ENCODE measurements around the gene DIP2C.
"Not testable (repeated sequence)": the region's sequence is repeated elsewhere in the genome, so short reads cannot be mapped to it uniquely, and the experiment has no call there.

Gene DIP2C

DNA sequence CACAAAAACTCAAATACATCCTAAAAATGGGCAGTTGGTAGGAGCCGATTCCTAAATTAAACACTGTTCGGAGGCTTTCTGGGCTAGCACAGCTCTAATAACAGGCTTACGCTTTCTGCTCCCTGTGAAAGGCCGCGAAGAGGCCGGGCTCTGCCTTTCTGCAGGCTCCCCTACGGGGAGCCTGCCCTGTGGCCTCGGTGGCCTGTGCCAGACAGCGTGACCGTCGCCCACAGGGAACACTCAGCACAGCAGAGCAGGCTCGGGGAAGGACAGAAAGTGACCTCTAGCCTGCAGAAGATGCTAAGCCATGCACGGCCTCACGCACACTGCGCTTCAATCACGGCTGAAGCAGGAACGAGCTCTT, 64.2 kb downstream of the DIP2C start:
- DNase-seq: no peak

DNA sequence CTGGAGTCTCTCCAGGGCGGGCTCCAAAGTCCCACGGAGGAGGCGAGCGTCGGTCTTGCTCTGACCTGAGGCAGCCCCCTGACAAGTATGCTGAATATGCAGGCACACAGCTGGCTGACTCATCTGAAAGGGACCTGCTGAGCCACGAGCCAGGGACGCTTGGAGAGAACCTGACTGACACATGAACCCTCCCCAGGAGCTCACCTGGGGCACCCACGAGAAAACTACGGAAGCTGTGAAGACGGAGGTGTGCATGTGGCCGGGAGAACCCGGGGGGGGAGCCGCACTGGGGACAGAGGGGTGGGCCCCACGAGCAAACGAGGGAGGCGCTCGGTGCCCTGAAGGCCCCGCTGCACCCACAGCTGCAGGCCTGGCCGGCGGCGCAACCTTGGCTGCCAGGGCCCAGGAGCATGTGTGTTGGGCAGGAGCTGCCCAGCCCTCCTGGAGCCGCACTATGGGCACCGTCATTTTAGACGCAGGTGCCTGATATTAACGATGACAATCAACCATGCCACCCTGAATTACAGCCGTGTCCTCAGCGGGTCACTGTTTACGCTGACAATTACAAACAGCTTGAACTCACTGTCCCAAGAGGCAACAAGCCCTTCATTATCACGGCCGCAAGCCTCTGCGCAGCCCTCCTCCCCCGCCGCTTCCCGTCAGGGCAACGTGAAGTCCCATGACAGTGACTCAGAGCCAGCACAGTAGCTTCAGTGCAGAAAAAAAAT, 64.7 kb downstream of the DIP2C start:
- peak in 1 of 2 experiments; percentile 25 for DNase-seq

DNA sequence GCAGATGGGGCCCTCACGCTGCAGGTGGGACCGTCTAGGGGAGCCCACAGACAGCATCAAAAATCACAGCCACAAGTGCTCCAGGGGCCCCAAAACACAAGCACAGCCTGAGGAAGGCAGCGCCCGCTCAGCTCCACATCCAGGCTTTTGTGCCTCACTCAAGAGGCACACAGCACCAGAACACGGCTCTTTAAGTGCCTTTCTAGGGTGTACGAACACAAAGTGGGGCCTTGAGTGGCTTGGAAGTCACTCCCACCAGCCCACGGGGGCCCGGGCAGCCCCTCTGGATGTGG, 65.2 kb downstream of the DIP2C start:
- no peak for DNase-seq

DNA sequence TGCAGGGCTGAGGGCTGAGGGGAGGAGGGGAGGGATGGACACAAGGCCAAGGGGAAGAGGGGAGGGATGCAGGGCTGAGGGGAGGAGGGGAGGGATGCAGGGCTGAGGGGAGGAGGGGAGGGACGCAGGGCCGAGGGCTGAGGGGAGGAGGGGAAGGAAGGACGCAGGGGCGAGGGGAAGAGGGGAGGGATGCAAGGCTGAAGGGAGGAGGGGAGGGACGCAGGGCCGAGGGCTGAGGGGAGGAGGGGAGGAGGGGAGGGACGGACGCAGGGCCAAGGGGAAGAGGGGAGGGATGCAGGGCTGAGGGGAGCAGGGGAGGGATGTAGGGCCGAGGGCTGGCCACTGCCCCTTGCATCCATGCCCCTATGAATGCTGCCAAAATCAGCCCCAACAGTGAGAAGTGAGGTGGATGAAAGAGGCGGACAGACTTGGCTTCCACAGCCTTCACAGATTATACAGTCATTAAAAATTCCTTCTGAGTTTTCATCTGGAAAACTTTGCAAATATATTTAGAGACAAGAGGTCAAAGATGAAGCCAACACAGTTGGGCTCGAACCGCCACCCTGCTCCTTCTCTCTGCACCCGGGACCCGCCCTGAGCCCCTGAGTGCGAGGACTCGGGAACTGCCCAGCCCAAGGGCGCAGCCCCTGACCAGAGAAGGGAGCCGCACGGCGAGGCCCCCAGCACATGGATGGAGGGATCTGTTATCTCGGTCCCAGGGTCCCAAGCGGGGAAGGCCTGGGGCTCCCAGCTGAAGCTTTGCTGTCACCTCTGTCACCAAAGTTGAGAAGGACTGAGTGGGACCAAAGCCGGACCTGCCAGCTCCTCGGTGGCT, 65.8 kb downstream of the DIP2C start:
- no peak for DNase-seq

DNA sequence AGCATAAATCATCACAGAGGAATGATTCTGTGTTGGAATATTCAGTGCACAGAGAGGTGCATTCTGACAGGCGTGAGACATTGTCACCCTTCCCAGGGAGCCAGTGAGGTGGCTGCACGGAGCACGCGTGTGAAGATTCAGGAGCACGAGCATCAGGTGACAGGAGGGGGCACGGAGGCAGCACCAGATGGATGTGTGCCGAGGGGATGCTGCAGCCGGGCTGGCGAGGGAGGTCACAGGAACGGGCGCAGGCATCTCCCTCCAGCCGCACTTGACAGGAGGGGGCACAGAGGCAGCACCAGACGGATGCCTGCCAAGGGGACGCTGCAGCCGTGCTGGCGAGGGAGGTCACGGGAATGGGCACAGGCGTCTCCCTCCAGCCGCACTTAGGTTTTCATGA, 66.5 kb downstream of the DIP2C start:
- DNase-seq: no peak

DNA sequence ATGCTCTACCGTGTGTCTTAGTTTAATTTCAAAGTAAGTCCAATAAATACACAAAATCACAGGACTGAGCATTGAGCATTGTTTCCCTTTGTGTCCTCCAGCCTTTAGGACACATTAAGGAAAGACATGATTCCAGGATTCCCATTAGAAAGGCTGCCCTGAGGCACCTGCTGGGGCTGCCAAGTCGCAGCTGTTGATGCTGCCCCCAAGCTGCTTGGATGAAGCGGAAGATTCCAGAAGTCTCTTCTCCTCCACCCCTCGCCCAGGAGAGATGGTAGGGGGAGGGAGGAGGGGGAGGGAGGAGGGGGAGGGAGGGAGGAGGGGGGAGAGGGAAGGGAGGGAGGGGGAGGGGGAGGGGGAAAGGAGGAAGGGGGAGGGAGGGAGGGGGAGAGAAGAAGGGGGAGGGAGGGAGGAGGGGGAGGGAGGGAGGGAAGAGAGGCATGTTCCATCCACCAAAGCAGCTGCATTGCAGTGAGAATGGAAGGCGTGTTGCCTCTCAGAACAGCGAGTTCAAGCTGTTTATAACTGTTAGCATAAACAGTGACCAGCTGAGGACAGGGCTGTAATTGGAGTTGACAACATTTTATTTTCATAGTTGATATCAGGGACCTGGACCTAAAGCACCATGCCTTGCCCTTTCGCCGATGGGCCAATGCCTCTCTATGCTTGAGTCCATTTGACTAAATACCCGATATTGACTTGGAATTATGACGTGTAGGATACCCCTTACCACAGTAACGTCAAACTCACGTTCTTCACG, 67.3 kb downstream of the DIP2C start:
- no peak for DNase-seq

DNA sequence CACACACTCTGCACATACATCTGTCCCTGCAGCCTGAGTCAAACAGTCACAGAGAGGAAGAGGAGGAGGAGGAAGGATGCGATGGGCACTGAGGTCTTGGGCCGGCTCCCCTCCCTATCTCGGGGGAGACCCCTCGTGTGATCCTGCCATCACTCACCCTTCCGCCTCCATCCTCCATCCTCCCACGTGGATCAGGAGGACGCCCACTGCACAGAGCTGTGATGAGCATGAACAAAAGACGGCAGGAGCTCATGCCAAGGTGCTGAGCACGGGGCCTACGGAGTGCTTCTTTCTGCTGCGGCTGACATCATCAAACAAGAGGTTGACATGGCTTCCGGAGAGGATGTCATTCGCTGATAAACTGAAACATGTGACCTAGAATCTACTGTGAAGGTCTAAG, 68.0 kb downstream of the DIP2C start:
- DNase-seq: no peak

DNA sequence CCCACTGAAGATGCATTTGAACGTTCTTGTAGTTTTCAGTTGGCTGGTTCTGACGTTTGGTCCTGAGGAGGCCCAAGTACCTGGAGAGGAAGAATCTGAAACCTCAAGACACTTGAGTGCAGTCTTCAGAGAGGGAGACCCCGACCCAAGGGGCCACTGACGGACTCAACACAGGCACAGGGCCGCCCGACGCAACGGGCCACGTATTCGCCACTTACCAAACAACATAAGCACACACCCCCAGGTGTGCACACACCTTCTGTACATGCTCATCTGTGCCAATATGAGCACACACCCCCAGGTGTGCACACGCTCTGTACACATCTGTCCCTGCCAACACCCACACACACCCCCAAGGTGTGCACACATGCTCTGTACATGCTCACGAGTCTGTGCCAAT, 68.5 kb downstream of the DIP2C start:
- no peak for DNase-seq

DNA sequence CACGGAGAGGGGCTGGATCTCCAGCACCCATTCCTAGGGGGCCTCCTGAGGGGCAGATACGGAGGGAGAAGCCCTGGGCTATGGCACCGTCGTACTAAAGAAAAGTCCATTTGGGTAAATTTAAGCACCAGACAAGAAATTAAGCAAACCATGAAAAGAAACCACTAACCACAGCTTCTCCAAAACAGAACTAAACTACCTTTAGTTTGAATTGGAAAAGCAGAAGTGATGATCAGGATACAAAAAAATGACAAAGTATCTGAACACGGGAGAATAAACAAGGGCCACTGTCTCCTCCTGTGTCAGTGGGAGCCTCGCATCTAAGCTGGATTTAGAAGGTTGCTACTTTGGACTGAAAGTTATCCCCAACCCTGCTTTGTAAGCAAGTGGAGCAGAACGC, 69.1 kb downstream of the DIP2C start:
- no peak for DNase-seq

DNA sequence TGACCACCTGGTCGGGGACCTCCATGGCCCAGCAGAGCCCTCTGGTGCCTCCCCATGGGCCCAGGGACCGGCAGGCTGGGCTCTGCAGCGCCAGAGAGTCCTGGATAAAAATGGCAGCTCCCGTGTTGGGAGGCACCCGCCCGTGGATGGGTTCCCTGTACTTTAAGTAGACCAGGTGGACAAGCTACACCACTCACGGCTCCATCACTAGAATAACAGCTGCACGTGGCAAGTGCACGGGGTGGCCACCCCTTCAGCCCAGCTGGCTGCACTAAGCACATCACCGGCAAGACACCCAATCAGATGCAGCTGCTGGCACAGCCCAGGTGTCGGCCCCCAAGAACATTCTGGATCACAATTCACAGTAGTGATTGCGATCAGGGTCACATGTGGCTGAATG, 69.8 kb downstream of the DIP2C start:
- DNase-seq: no peak

DNA sequence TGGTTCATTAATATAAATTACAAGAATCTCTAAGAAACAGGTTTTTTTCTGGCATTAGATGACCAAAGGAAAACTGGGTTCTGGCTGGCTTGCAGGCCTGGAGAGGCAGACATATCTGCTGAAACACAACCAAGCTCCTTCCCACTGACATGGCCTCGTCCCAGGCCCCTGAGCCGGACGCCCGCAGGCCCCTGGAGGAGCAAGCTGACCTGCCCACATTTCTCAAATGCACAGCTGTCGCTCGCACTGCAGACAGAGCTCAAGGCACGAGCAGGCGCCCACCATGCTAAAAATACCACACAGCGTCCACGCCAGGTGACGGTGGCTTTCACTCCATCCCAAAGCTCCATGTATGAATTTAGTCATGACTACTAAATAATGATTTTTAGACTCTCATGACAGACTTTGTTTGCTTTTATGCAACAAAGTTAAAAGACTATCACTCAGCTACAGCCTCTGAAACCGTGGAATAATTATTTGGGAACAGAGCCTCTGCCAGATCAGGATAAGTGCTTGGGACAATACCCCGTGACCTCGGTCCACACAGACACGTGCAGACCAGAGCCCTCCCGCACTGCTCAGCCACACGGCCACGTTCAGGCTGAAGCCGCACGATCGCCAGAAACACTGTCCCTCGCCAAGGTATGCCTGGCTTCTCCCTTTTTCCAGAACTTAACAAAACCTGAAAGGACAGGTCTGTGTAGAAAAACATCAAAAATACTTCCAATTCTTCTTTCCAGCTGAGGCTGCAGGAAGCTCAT, 71.1 kb downstream of the DIP2C start:
- no peak for DNase-seq

DNA sequence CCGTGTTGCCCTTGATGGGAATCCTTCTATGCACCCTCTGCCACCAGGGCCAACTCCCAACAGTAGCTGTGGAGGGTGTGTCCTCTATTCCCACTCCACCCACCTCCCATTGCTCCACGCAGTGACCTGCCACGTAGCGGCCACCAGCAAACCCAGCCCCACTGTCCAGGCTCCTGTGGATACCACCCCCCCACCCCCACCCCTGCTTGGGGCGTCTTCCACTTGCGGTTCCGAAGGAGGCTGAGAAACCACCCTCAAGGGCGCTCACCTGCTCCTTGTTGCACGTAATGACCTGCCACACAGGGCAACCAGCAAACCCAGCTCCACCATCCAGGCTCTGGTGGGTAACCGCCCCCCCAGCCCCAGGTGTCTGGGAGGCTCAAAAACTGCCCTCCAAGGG, 72.0 kb downstream of the DIP2C start:
- no peak for DNase-seq

DNA sequence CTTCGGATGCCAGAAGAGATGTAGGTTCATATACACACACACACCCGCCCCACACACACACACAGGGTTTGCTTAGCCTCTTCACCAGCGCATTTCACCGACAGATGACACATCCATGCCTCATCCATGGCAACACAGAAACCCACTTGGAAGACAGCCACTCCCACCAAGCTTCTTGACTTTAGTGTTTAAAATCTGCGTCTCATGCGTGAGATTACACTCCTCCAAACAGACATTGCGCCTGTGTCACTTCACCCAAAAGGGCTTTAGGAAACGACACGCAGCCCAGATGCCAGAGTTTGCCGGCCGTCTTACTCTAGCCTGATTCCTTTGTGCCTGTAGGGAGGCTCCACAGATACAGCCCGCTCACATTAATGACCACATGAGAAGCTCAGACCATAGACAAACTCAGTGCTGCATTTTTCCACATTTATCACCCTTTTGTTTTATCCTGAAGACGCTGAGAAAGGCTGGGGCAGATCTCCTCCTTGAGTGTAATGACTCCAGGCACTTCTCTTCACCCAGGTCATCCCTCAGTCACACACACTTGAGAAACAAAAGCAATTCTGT, 73.8 kb downstream of the DIP2C start:
- no peak for DNase-seq

DNA sequence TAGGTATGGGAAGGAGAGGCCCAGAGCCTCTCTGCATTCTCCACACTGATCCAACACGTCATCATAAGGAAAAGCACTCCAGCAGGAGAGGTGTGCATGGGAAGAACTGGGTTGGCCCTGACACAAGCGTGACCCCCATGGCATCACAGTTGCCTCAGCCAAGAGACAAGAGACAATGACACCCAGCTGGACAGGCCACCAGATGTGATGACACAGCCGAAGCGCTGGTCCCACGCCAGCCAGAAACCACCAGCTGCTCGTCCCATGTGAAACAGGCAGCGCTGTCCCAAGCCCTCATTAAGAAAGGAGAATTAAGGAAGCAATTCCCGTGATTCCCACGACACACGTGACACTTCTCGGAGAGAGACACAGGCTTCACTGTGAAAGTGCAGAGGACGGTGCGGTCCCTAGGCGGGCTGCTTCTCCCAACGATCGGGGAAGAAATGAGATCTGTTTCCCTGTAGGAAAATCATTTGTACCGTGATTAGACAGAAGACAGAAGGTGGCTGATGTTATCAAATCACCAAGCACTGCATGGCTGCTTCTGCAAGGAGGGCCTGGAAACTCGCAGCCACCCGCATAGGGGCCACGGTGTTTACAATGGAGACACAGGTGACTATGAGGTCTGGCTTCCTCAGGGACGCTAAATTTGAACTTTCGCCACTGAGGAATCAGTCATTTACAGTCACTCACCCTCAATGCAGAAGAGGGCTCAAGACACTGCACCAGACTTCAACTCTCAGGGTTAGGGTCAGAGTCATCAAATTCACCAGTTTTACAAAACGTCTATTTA, 74.5 kb downstream of the DIP2C start:
- no peak for DNase-seq

DNA sequence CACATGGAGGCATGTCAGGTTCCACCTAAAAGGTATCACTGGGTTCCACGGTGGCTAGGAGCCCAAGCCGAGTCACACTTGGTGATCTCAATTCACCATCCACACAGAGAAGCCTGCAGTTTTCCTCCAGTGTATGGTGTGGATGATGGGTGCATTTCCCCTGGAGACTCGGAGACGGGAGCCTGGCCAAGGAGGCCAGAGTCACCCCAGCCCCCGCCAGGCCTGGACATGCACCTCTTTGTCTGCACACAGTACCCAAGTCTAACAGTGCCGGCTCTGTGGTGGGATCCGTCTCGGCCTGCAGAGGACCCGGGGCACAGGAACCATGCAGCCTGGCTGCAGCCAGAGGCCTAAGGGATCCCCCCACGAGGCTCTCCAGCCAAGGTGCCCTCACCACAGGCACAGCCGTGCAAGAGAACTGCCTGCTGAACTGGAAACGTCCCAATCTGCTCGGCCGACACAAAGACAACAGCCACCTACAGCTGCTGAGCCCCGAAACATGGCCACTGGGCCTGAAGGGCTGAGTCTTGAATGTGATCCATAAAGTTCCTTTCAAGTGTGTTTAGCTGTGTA, 75.2 kb downstream of the DIP2C start:
- no peak for DNase-seq

DNA sequence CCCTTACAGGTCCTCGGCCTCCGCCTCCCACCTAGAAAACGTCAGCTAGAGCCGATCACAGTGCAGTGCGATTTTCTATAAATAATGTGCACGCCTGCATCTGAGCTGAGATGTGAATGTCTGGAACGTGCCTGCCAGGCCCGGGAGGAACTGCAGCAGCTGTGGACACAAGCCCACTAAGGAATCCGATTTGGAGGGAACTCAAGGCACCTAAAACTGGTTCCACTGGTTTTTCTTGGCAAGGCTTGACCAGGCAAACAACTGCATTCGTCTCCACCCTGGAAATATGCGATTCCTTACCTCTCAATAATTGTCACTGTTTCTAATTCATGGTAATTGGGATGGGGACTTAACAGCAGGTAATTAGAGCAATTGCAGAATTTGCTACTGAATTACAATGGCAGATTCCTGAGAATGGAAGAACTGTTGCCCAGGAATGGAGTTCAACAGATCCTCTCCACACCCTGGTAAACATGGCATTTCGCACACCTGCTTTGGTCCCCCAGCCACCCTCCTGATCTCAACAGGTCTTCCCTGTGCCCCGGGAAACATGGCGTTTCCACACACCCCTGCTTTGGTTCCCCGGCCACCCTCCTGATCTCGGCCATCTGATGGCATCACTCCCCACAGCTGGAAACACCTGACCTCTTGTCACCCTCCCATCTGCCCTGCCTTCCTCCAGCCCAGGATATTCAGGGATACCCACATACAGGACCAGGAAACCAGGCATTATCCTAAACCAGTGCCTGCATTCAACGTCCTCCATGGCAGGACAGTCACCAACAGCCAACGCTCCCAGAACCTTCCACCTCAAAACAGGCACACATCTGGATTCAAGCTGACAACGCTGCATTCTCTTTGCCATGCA, 76.0 kb downstream of the DIP2C start:
- DNase-seq: peak; percentile 58 to 79

DNA sequence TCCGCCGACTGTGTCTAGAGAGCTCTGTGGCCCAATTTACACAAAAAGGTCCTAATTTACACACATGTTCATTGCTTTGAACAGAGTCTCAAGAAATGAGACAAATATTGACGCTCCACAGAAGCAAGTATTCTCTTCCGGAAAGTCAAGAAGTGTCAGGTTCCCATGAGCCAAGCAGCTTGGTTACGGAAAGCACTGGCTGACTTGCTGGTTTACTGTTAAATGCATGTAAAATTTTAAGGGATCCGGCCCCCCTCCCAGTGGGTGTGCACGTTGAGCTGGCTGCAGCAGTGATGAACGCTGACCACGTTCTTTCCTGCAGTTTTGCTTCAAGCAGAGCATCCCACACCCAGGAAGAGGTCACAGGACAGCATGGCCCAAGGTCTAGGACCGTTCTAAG, 76.8 kb downstream of the DIP2C start:
- DNase-seq: no peak

DNA sequence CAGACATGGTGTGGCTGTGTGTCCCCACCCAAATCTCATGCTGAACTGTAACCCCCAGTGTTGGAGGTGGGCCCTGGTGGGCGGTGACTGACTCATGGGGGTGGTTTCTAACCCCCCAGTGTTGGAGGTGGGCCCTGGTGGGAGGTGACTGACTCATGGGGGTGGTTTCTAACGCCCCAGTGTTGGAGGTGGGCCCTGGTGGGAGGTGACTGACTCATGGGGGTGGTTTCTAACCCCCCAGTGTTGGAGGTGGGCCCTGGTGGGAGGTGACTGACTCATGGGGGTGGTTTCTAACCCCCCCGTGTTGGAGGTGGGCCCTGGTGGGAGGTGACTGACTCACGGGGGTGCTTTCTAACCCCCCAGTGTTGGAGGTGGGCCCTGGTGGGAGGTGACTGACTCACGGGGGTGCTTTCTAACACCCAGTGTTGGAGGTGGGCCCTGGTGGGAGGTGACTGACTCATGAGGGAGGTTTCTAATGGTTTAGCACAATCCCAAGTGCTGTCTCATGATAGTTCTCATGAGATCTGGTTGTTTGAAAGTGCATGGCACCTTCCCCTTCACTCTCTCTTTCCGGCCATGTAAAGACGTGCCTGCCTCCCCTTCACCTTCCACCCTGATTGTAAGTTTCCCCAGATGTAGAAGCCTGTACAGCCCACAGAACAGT, 78.7 kb downstream of the DIP2C start:
- not testable (repeated sequence) for DNase-seq

DNA sequence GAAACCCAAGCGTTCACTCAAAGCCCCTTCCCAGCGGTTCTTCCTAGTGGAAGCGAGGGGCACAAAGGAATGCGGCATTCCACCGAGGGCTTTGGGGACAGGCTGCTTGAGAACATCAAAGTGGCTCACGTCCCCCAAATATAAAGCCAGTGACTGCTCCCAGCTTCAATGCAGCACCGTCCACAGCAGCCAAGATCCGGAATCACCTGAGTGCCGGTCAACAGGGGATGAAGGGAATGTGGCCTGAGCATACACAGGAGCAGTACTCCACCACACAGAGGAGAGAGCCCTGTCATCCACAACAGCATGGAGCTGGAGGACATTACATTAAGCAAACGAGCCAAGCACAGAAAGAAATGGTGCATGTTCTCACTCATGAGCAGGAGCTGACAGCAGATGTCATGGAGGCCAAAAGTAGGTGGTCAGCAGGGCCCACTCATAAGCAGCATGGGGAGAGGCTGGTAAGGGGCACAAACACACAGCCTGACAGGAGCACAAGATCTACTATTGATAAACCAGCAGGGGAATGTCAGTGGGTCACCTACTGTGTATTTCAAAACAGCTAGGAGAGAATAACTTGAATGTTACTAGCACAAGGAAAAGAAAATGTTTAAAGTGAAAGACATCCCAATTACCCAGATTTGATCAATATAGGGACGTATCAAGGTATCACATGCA, 79.5 kb downstream of the DIP2C start:
- DNase-seq: no peak

DNA sequence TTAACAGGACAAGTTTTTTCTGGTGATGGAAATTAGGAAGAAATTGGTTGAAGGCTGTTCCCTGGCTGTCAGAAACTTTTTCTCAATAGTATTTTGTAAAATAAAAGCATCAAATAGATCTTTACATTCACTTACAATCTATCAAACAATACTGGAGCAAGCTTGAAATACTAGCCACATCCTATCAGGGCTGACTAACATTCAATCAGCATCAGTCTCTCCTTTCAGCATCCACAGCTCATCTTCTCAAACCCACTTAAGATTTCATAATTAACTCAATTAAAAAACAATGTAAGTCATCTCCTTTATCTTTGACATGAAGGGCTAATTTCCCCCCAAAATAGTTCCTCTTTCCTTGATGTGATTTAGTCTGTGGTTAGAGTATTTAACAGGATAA, 80.2 kb downstream of the DIP2C start:
- no peak for DNase-seq
